SK-N-SH (cell line): ENCODE data around the gene XKR7. TPM values are rescaled to one million over a fixed set of nuclear protein-coding genes. Genes with fewer than 3 reads are reported as not detected.

Source experiments
- CTCF ChIA-PET: fragments of 300-600, 350-600 bp; formaldehyde crosslinking; extraction: SDS; loops from one replicate; lab custom pipeline; 2021; lab: Yijun Ruan, JAX
- POLR2A ChIA-PET: fragments of 350-600 bp; sonication (Branson Sonifier 250); formaldehyde crosslinking; extraction: SDS; loops from one replicate; lab custom pipeline; 2020; ENCODE audit warnings: antibody characterized with exemption, inconsistent platforms; lab: Yijun Ruan, JAX
- DNase-seq: peaks from one replicate; pipeline ENCODE4 v3.0.0; 2012
- H2AFZ ChIP-seq: fragments of 200-600 bp; sonication (generic); 2 replicates; pipeline ENCODE4 v1.8.1; 2016; ENCODE audit warnings: antibody characterized with exemption, mild to moderate bottlenecking, low read depth
- H3F3A ChIP-seq: fragments of 200-600 bp; sonication (generic); replicated peaks from 2 replicates; pipeline ENCODE3; 2016; ENCODE audit warnings: antibody characterized with exemption, mild to moderate bottlenecking; ENCODE audit not compliant: insufficient read depth
- H3K27ac ChIP-seq, 2 experiments: fragments of 200-500 bp in 1 of 2; fragments of 200-600 bp in 1 of 2; sonication (Bioruptor generic) in 1 of 2; sonication (generic), shearing (Covaris generic) in 1 of 2; 2 replicates each; pipeline versions ENCODE4 v1.5.1 to v1.6.1; 2014 to 2016; ENCODE audit warnings: low read depth in 2 of 2, inconsistent platforms in 1 of 2, low read length in 1 of 2, mild to moderate bottlenecking in 1 of 2, mixed read lengths in 1 of 2
- H3K27me3 ChIP-seq: fragments of 200-600 bp; sonication (generic), shearing (Covaris generic); 2 replicates; pipeline ENCODE4 v1.6.1; 2016; ENCODE audit warnings: mixed run types; ENCODE audit not compliant: insufficient read depth
- H3K36me3 ChIP-seq, 2 experiments: fragments of 200-500 bp in 1 of 2; fragments of 200-600 bp in 1 of 2; sonication (Bioruptor generic) in 1 of 2; sonication (generic) in 1 of 2; replicated peaks in 1 of 2; 2 replicates each; pipeline versions ENCODE3 to v1.5.1; 2014 to 2016; ENCODE audit warnings: low read length in 1 of 2, mild to moderate bottlenecking in 1 of 2; ENCODE audit not compliant: insufficient read depth in 2 of 2, control insufficient read depth in 1 of 2
- H3K4me1 ChIP-seq, 2 experiments: fragments of 200-500 bp in 1 of 2; fragments of 200-600 bp in 1 of 2; sonication (Bioruptor generic) in 1 of 2; sonication (generic), shearing (Covaris generic) in 1 of 2; 2 replicates each; pipeline versions ENCODE4 v1.5.1 to v1.6.1; 2014 to 2016; ENCODE audit warnings: low read depth in 1 of 2, low read length in 1 of 2, mixed run types in 1 of 2; ENCODE audit not compliant: insufficient read depth in 2 of 2, control insufficient read depth in 1 of 2
- H3K4me2 ChIP-seq: fragments of 200-600 bp; sonication (generic), shearing (Covaris generic); 2 replicates; pipeline ENCODE4 v1.6.1; 2017; ENCODE audit warnings: mixed run types
- H3K4me3 ChIP-seq, 2 experiments: fragments of 200-500 bp in 1 of 2; fragments of 200-600 bp in 1 of 2; sonication (Bioruptor generic) in 1 of 2; sonication (generic), shearing (Covaris generic) in 1 of 2; 2 replicates each; pipeline versions ENCODE4 v1.5.1 to v1.8.1; 2014 to 2016; ENCODE audit warnings: low read depth in 2 of 2, inconsistent platforms in 1 of 2, low read length in 1 of 2, mild to moderate bottlenecking in 1 of 2, mixed read lengths in 1 of 2, moderate library complexity in 1 of 2
- H3K79me2 ChIP-seq: fragments of 200-600 bp; sonication (generic); 2 replicates; pipeline ENCODE4 v1.8.1; 2017; ENCODE audit warnings: mild to moderate bottlenecking; ENCODE audit not compliant: insufficient read depth
- H3K9ac ChIP-seq: fragments of 200-600 bp; sonication (generic); 2 replicates; pipeline ENCODE4 v1.6.1; 2017; ENCODE audit warnings: mixed run types
- H3K9me2 ChIP-seq: fragments of 200-600 bp; sonication (generic); 2 replicates; pipeline ENCODE4 v1.6.1; 2017; ENCODE audit warnings: mixed run types
- H3K9me3 ChIP-seq: fragments of 200-600 bp; sonication (generic); 2 replicates; pipeline ENCODE4 v1.6.1; 2017; ENCODE audit warnings: mixed run types, mild to moderate bottlenecking, moderate library complexity
- H4K20me1 ChIP-seq: fragments of 200-600 bp; sonication (generic); 2 replicates; pipeline ENCODE4 v1.6.1; 2017; ENCODE audit warnings: mild to moderate bottlenecking, mixed run types; ENCODE audit not compliant: insufficient read depth
- ELF1 ChIP-seq: IDR thresholded peaks from 2 replicates; pipeline ENCODE4 v1.4.0; 2012
- FOSL2 ChIP-seq: IDR thresholded peaks from 2 replicates; pipeline ENCODE4 v1.4.0; 2012; ENCODE audit warnings: low read depth, mild to moderate bottlenecking, moderate library complexity, borderline replicate concordance
- FOXM1 ChIP-seq: IDR thresholded peaks from 2 replicates; pipeline ENCODE4 v1.4.0; 2012; ENCODE audit warnings: low read depth, mild to moderate bottlenecking
- GABPA ChIP-seq: IDR thresholded peaks from 2 replicates; pipeline ENCODE4 v1.4.0; 2012; ENCODE audit warnings: low read depth, mild to moderate bottlenecking
- MEF2A ChIP-seq: IDR thresholded peaks from 2 replicates; pipeline ENCODE4 v1.4.0; 2012; ENCODE audit warnings: low read depth, borderline replicate concordance
- MXI1 ChIP-seq: IDR thresholded peaks from 2 replicates; pipeline ENCODE4 v1.6.1; 2012; ENCODE audit warnings: mild to moderate bottlenecking, low read depth, low read length, improper control_type of control experiment
- NFIC ChIP-seq: IDR thresholded peaks from 2 replicates; pipeline ENCODE4 v1.4.0; 2012; ENCODE audit warnings: borderline replicate concordance
- POLR2AphosphoS5 ChIP-seq: IDR thresholded peaks from 2 replicates; pipeline ENCODE4 v1.6.1; 2012; ENCODE audit warnings: low read depth, low read length
- RFX5 ChIP-seq: IDR thresholded peaks from 2 replicates; pipeline ENCODE4 v1.6.1; 2012; ENCODE audit warnings: mild to moderate bottlenecking, improper control_type of control experiment, low read length
- RXRA ChIP-seq: IDR thresholded peaks from 2 replicates; pipeline ENCODE4 v1.4.0; 2012; ENCODE audit warnings: low read depth, mild to moderate bottlenecking, borderline replicate concordance
- SMC3 ChIP-seq: IDR thresholded peaks from 2 replicates; pipeline ENCODE4 v1.6.1; 2012; ENCODE audit warnings: low read depth, low read length, improper control_type of control experiment
- TAF1 ChIP-seq: IDR thresholded peaks from 2 replicates; pipeline ENCODE4 v1.6.1; 2012; ENCODE audit warnings: low read depth, mild to moderate bottlenecking, low read length, moderate library complexity, borderline replicate concordance
- TCF12 ChIP-seq: IDR thresholded peaks from 2 replicates; pipeline ENCODE4 v1.4.0; 2012
- WGBS: methylation state at CpG from one replicate; pipeline ENCODE4 v1.1.6; 2017; ENCODE audit warnings: low lambda C conversion rate; 5-methylcytosine and 5-hydroxymethylcytosine counted together
- polyA plus RNA-seq, 3 experiments: library from polyadenylated mRNA; depleted of rRNA; stranded (reverse); fragments of >200 nt; gene quantifications; 2 replicates each; pipeline ENCODE4 v1.2.3, GENCODE V29; 2012
- TF ChIP-seq, protein P1 (sequence below): fragments of 200-600 bp; sonication (generic); IDR thresholded peaks from 2 replicates; pipeline ENCODE4 v1.6.1; 2017; ENCODE audit warnings: antibody characterized with exemption, mild to moderate bottlenecking, moderate library complexity
- TF ChIP-seq, protein P2 (sequence below): fragments of 150-350 bp; IDR thresholded peaks from 2 replicates; pipeline ENCODE4 v1.6.1; 2016; ENCODE audit warnings: mild to moderate bottlenecking, low read depth, low read length
- TF ChIP-seq, protein P3 (sequence below): IDR thresholded peaks from 2 replicates; pipeline ENCODE4 v1.4.0; 2012; ENCODE audit warnings: low read depth, borderline replicate concordance
- TF ChIP-seq, protein P4 (sequence below): IDR thresholded peaks from 2 replicates; pipeline ENCODE4 v1.4.0; 2012; ENCODE audit warnings: low read depth
- TF ChIP-seq, protein P5 (sequence below): IDR thresholded peaks from 2 replicates; pipeline ENCODE4 v1.4.0; 2012; ENCODE audit warnings: low read depth, borderline replicate concordance

The XKR7 gene
- polyA plus RNA-seq, 1 of the 3 experiments (the other 2 are of a cell fraction) = 0.02 TPM

DNA sequence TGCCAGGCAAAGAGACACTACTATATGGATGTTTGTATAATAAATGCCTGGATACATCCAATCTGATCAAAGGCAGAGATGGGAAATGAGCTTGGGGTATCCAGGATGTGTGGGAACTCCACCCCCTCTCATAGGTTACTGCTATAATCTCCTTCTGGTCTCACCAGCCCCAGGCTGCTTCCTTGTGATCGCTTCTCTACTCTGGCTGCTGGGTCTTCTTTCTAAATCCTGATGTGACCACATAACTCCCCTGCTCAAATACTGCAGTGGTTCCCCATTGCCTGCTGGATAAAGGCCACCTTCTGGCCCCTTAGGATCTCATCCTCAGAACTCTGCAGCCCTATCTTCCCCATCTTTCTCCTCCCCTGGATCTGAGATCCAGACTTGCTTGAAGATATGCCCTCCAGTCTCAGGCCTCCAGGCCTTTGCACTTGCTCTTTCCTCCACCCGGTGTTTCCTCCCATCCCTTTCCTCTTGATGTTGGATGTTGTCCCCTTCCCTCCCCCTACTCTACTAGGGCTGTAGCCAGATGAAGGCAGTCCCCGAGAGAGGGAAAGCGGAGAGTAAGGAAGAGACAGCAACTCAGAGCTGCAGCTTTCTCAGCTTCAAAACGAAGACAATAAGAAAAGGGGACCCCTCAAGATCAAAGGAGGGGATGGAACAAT lies 828 bp upstream of the XKR7 start:
- CTCF ChIA-PET = interaction anchor here (0.6 to 7.9 kb wide), 7 partner anchors 15 to 145 kb away, joined by 3 to 47 read pairs (median 4); partner anchors contain the start of gene PDRG1
- Histone ChIP-seq H3K27me3 (peaks cover 38% of the 10 kb centered on the region), H4K20me1 (no peaks in the 10 kb centered on the region)

More for the DNA sequence above, 828 bp upstream of the XKR7 start:
- WGBS = 10% methylated on average over 5 of the region's 5 CpGs
- peak; percentile 52 for DNase-seq
- H3K9me2 ChIP-seq = no peaks in the 10 kb centered on the region
- POLR2A ChIA-PET = interaction anchor here (1.5 kb wide), 1 partner anchor 87 kb away, joined by 4 read pairs; no protein-coding TSS in a partner anchor
- peaks cover 0 to 22% of the 10 kb centered on the region in 2 experiments; a peak in 2 of 4 replicates for H3K4me1 ChIP-seq
- no peak overlapping the region for H3K4me2 ChIP-seq
- no peaks in the 10 kb centered on the region for H3K36me3 ChIP-seq
- no peaks in the 10 kb centered on the region for H3K9me3 ChIP-seq
- no peak for TF ChIP-seq NFIC
- no peak for TF ChIP-seq MEF2A
- TF ChIP-seq, protein P1, sequence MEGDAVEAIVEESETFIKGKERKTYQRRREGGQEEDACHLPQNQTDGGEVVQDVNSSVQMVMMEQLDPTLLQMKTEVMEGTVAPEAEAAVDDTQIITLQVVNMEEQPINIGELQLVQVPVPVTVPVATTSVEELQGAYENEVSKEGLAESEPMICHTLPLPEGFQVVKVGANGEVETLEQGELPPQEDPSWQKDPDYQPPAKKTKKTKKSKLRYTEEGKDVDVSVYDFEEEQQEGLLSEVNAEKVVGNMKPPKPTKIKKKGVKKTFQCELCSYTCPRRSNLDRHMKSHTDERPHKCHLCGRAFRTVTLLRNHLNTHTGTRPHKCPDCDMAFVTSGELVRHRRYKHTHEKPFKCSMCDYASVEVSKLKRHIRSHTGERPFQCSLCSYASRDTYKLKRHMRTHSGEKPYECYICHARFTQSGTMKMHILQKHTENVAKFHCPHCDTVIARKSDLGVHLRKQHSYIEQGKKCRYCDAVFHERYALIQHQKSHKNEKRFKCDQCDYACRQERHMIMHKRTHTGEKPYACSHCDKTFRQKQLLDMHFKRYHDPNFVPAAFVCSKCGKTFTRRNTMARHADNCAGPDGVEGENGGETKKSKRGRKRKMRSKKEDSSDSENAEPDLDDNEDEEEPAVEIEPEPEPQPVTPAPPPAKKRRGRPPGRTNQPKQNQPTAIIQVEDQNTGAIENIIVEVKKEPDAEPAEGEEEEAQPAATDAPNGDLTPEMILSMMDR = no peak
- TF ChIP-seq, protein P2, sequence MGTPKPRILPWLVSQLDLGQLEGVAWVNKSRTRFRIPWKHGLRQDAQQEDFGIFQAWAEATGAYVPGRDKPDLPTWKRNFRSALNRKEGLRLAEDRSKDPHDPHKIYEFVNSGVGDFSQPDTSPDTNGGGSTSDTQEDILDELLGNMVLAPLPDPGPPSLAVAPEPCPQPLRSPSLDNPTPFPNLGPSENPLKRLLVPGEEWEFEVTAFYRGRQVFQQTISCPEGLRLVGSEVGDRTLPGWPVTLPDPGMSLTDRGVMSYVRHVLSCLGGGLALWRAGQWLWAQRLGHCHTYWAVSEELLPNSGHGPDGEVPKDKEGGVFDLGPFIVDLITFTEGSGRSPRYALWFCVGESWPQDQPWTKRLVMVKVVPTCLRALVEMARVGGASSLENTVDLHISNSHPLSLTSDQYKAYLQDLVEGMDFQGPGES = no peak
- TF ChIP-seq, protein P3, sequence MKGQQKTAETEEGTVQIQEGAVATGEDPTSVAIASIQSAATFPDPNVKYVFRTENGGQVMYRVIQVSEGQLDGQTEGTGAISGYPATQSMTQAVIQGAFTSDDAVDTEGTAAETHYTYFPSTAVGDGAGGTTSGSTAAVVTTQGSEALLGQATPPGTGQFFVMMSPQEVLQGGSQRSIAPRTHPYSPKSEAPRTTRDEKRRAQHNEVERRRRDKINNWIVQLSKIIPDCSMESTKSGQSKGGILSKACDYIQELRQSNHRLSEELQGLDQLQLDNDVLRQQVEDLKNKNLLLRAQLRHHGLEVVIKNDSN = no peak
- TF ChIP-seq RXRA = no peak
- TF ChIP-seq ELF1 = no peak
- TF ChIP-seq SMC3 = no peak
- no peak for TF ChIP-seq POLR2AphosphoS5
- TF ChIP-seq GABPA = no peak
- no peak for TF ChIP-seq TCF12
- no peak for TF ChIP-seq RFX5
- TF ChIP-seq FOSL2 = no peak
- TF ChIP-seq FOXM1 = no peak
- TF ChIP-seq, protein P4, sequence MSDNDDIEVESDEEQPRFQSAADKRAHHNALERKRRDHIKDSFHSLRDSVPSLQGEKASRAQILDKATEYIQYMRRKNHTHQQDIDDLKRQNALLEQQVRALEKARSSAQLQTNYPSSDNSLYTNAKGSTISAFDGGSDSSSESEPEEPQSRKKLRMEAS = no peak
- TF ChIP-seq MXI1 = no peak
- TF ChIP-seq, protein P5, sequence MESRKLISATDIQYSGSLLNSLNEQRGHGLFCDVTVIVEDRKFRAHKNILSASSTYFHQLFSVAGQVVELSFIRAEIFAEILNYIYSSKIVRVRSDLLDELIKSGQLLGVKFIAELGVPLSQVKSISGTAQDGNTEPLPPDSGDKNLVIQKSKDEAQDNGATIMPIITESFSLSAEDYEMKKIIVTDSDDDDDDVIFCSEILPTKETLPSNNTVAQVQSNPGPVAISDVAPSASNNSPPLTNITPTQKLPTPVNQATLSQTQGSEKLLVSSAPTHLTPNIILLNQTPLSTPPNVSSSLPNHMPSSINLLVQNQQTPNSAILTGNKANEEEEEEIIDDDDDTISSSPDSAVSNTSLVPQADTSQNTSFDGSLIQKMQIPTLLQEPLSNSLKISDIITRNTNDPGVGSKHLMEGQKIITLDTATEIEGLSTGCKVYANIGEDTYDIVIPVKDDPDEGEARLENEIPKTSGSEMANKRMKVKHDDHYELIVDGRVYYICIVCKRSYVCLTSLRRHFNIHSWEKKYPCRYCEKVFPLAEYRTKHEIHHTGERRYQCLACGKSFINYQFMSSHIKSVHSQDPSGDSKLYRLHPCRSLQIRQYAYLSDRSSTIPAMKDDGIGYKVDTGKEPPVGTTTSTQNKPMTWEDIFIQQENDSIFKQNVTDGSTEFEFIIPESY = no peak
- no peak for TF ChIP-seq TAF1
- TF ChIP-seq, all 33 proteins: peak for 0
- H3K4me3 ChIP-seq = peak overlapping the region in 1 of 2 experiments; percentile 56; a peak in 1 of 4 replicates
- H3K27ac ChIP-seq = peak overlapping the region in 1 of 2 experiments; percentile 75; a peak in 2 of 4 replicates
- H3K9ac ChIP-seq = no peak overlapping the region
- no peak overlapping the region for H2AFZ ChIP-seq
- H3K79me2 ChIP-seq = no peaks in the 10 kb centered on the region
- no peaks in the 10 kb centered on the region for H3F3A ChIP-seq
